ENCODE measurements around the gene MGAT1. TPM values are rescaled to one million over a fixed set of nuclear protein-coding genes. Genes with fewer than 3 reads are reported as not detected.

MGAT1 gene
- total RNA-seq, 4 donors from 2014 or later = 122 to 196 (median 159) TPM

GRCh38 chr5:180824630-180825476, 22.2 kb upstream of the MGAT1 start:
- H3K9me3 ChIP-seq = peaks cover 0 to 13% (median 0%) of the 10 kb centered on the region in 3 donors
- WGBS, 2 donors (ENCODE audit: low coverage in 1 of 2) = 27 to 37% methylated on average over 7 to 8 of the region's 10 CpGs
- H3K27ac ChIP-seq = peak overlapping the region in 3 of 4 donors; percentile 41 to 62 (median 52)
- H3K4me1 ChIP-seq = peaks cover 0 to 68% (median 21%) of the 10 kb centered on the region in 3 donors
- peaks cover 0 to 4% of the 10 kb centered on the region in 2 donors for H3K36me3 ChIP-seq
- no peak for TF ChIP-seq POLR2AphosphoS5 (IDR thresholded peaks at IDR 0.05)
- TF ChIP-seq EP300 (IDR thresholded peaks at IDR 0.05) = no peak
- no peak for TF ChIP-seq CTCF (IDR thresholded peaks at IDR 0.05)
- no peak for TF ChIP-seq POLR2A (IDR thresholded peaks at IDR 0.05)
- H3K27me3 ChIP-seq = no peaks in the 10 kb centered on the region
- no peak for ATAC-seq
- H3K4me3 ChIP-seq = no peak overlapping the region

GRCh38 chr5:180823940-180824629, 21.5 kb upstream of the MGAT1 start:
- WGBS, 2 donors (ENCODE audit: low coverage in 1 of 2) = 44 to 55% methylated on average over 6 of the region's 6 CpGs

GRCh38 chr5:180823346-180823745, 20.7 kb upstream of the MGAT1 start:
- Histone ChIP-seq H3K36me3 (no peaks in the 10 kb centered on the region), H3K4me3 (no peak overlapping the region), H3K27me3 (peaks cover 1% of the 10 kb centered on the region), H3K27ac (no peak overlapping the region), H3K4me1 (peaks cover 0 to 67% (median 20%) of the 10 kb centered on the region in 3 donors), H3K9me3 (peaks cover 0 to 3% (median 0%) of the 10 kb centered on the region in 3 donors)
- no peak for ATAC-seq
- WGBS, 2 donors (ENCODE audit: low coverage in 1 of 2) = 64 to 80% methylated on average over 1 to 6 of the region's 7 CpGs
- TF ChIP-seq EP300 (IDR thresholded peaks at IDR 0.05) (no peak), POLR2A (IDR thresholded peaks at IDR 0.05) (no peak), CTCF (IDR thresholded peaks at IDR 0.05) (no peak), POLR2AphosphoS5 (IDR thresholded peaks at IDR 0.05) (no peak)

More at GRCh38 chr5:180823940-180824629, 21.5 kb upstream of the MGAT1 start:
- Histone ChIP-seq H3K4me1 (peaks cover 0 to 65% (median 17%) of the 10 kb centered on the region in 3 donors), H3K36me3 (no peaks in the 10 kb centered on the region), H3K27ac (peak overlapping the region in 2 of 4 donors; percentile 41 to 62), H3K4me3 (no peak overlapping the region), H3K9me3 (peaks cover 0 to 10% (median 0%) of the 10 kb centered on the region in 3 donors), H3K27me3 (no peaks in the 10 kb centered on the region)
- TF ChIP-seq EP300 (IDR thresholded peaks at IDR 0.05) = no peak
- no peak for TF ChIP-seq POLR2A (IDR thresholded peaks at IDR 0.05)
- TF ChIP-seq POLR2AphosphoS5 (IDR thresholded peaks at IDR 0.05) = no peak
- TF ChIP-seq CTCF (IDR thresholded peaks at IDR 0.05) = no peak
- ATAC-seq = no peak

GRCh38 chr5:180821538-180821937, 18.9 kb upstream of the MGAT1 start:
- 71 to 88% methylated on average over 3 to 4 of the region's 4 CpGs for whole genome bisulfite sequencing, 2 donors (ENCODE audit: low coverage in 1 of 2)
- TF ChIP-seq POLR2AphosphoS5 (IDR thresholded peaks at IDR 0.05) = no peak
- no peak for TF ChIP-seq CTCF (IDR thresholded peaks at IDR 0.05)
- no peak for TF ChIP-seq POLR2A (IDR thresholded peaks at IDR 0.05)
- no peak for TF ChIP-seq EP300 (IDR thresholded peaks at IDR 0.05)
- Histone ChIP-seq H3K27me3 (peaks cover 4% of the 10 kb centered on the region), H3K36me3 (no peaks in the 10 kb centered on the region), H3K4me3 (no peak overlapping the region), H3K27ac (peak overlapping the region in 3 of 4 donors; percentile 45 to 82 (median 79)), H3K9me3 (no peaks in the 10 kb centered on the region), H3K4me1 (peaks cover 0 to 83% (median 24%) of the 10 kb centered on the region in 3 donors)
- ATAC-seq = no peak

Measured in gastroesophageal sphincter (tissue), 4 donors.